A549 (cell line): Measurements from ENCODE around the gene WDR26. TPM values are rescaled to one million over a fixed set of nuclear protein-coding genes. Genes with fewer than 3 reads are reported as not detected.
A peak's percentile ranks its signal among the peaks of the same experiment; 100 is the strongest.

Source experiments
- ATAC-seq, 2 experiments: fragments of 200-7000 bp in 1 of 2; fragments of >200 bp in 1 of 2; cut with Nextera tagmentation in 1 of 2; cut with Tn5 transposase in 1 of 2; 3 replicates each; pipeline versions ENCODE4 v1.8.0 to v1.9.1; 2018 to 2020; ENCODE audit warnings: mild to moderate bottlenecking in 1 of 2, moderate library complexity in 1 of 2
- CTCF ChIA-PET: fragments of 300-600 bp; sonication (Branson Sonifier 250); formaldehyde crosslinking; extraction: SDS; loops from one replicate; lab custom pipeline; 2021; ENCODE audit warnings: antibody characterized with exemption, inconsistent platforms; lab: Yijun Ruan, JAX
- POLR2A ChIA-PET: fragments of 350-600 bp; formaldehyde crosslinking; extraction: SDS; loops from one replicate; lab custom pipeline; 2021; ENCODE audit warnings: antibody characterized with exemption, inconsistent platforms; lab: Yijun Ruan, JAX
- DNase-seq, 2 experiments: peaks; one replicate each; pipeline versions ENCODE4 v3.0.0 to v3.0.0-alpha.2; 2011 to 2016; ENCODE audit warnings: low read depth in 1 of 2, low spot score in 1 of 2
- FAIRE-seq: peaks from 2 replicates; lab custom pipeline; 2011; peaks lifted over from hg19 to GRCh38; lab: Jason Lieb, UNC
- H3K27ac ChIP-seq, 2 experiments: fragments of >200 bp; sonication (Bioruptor Twin); formaldehyde crosslinking; 3 replicates each; pipeline ENCODE4 v1.5.1; 2016 to 2017
- H3K4me1 ChIP-seq: fragments of >200 bp; sonication (Bioruptor Twin); formaldehyde crosslinking; 3 replicates; pipeline ENCODE4 v1.6.1; 2016
- H3K4me2 ChIP-seq: fragments of >200 bp; sonication (Bioruptor Twin); formaldehyde crosslinking; 3 replicates; pipeline ENCODE4 v1.6.1; 2016
- H3K4me3 ChIP-seq: fragments of >200 bp; sonication (Bioruptor Twin); formaldehyde crosslinking; 3 replicates; pipeline ENCODE4 v1.5.1; 2016
- H3K9me3 ChIP-seq: fragments of >200 bp; sonication (Bioruptor Twin); formaldehyde crosslinking; 3 replicates; pipeline ENCODE4 v1.6.1; 2016
- CBX2 ChIP-seq: fragments of 200-600 bp; sonication (generic); IDR thresholded peaks from 2 replicates; pipeline ENCODE4 v1.6.1; 2016; ENCODE audit warnings: low read depth, mild to moderate bottlenecking, borderline replicate concordance
- CEBPB ChIP-seq, 2 experiments: fragments of >200 bp in 1 of 2; sonication (Bioruptor Twin) in 1 of 2; formaldehyde crosslinking in 1 of 2; IDR thresholded peaks; 2 replicates each; pipeline ENCODE4 v1.6.1; 2012 to 2016
- CTCF ChIP-seq: fragments of >200 bp; sonication (Bioruptor Twin); formaldehyde crosslinking; IDR thresholded peaks from 3 replicates; pipeline ENCODE4 v1.5.1; 2016
- EHMT2 ChIP-seq: fragments of 200-600 bp; sonication (generic); IDR thresholded peaks from 2 replicates; pipeline ENCODE4 v1.6.1; 2016; ENCODE audit warnings: antibody characterized with exemption, low read depth, mild to moderate bottlenecking, moderate library complexity
- EP300 ChIP-seq, 2 experiments: fragments of >200 bp; sonication (Bioruptor Twin); formaldehyde crosslinking; IDR thresholded peaks; 2 replicates in 1 of 2; 3 replicates in 1 of 2; pipeline ENCODE4 v1.6.1; 2016 to 2017
- ESRRA ChIP-seq: fragments of 150-350 bp; IDR thresholded peaks from 2 replicates; pipeline ENCODE4 v1.6.1; 2014; ENCODE audit warnings: mild to moderate bottlenecking, low read length, borderline replicate concordance
- FOSB ChIP-seq: fragments of 250-450 bp; sonication (Bioruptor Pico); IDR thresholded peaks from 2 replicates; pipeline ENCODE4 v1.5.0; 2020; ENCODE audit warnings: mild to moderate bottlenecking, moderate library complexity
- FOXS1 ChIP-seq: fragments of 250-450 bp; sonication (Bioruptor Pico); IDR thresholded peaks from 2 replicates; pipeline ENCODE4 v1.5.0; 2020; ENCODE audit warnings: mild to moderate bottlenecking, moderate library complexity
- GATA3 ChIP-seq: IDR thresholded peaks from 2 replicates; pipeline ENCODE4 v1.6.1; 2012; ENCODE audit warnings: borderline replicate concordance
- HES2 ChIP-seq: fragments of >200 bp; sonication (Bioruptor Twin); formaldehyde crosslinking; IDR thresholded peaks from 2 replicates; pipeline ENCODE4 v1.6.1; 2016
- HOXA7 ChIP-seq: fragments of 250-450 bp; sonication (Bioruptor Pico); IDR thresholded peaks from 2 replicates; pipeline ENCODE4 v1.5.0; 2020; ENCODE audit warnings: mild to moderate bottlenecking, moderate library complexity
- HOXB13 ChIP-seq: fragments of 250-450 bp; sonication (Bioruptor Pico); IDR thresholded peaks from 2 replicates; pipeline ENCODE4 v1.5.0; 2020; ENCODE audit warnings: low read depth, mild to moderate bottlenecking, moderate library complexity
- MAFK ChIP-seq: fragments of 450-650 bp; IDR thresholded peaks from 2 replicates; pipeline ENCODE4 v1.6.1; 2014; ENCODE audit not compliant: partially characterized antibody
- MAX ChIP-seq: IDR thresholded peaks from 2 replicates; pipeline ENCODE4 v1.6.1; 2012
- MAZ ChIP-seq: fragments of 150-350 bp; IDR thresholded peaks from 2 replicates; pipeline ENCODE4 v1.6.1; 2014; ENCODE audit warnings: antibody characterized with exemption, low read depth, low read length, borderline replicate concordance
- NR3C1 ChIP-seq: fragments of >200 bp; sonication (Bioruptor Twin); formaldehyde crosslinking; IDR thresholded peaks from 3 replicates; pipeline ENCODE4 v1.6.1; 2017
- POLR2A ChIP-seq: IDR thresholded peaks from 2 replicates; pipeline ENCODE4 v1.6.1; 2012; ENCODE audit warnings: mild to moderate bottlenecking, low read length
- POLR2AphosphoS2 ChIP-seq: conservative IDR thresholded peaks from 2 replicates; pipeline ENCODE4 v1.6.1; 2012; ENCODE audit warnings: low read length, improper control_type of control experiment, inconsistent platforms
- RARB ChIP-seq: fragments of 250-450 bp; sonication (Bioruptor Pico); IDR thresholded peaks from 2 replicates; pipeline ENCODE4 v1.8.0; 2021; ENCODE audit warnings: mild to moderate bottlenecking, moderate library complexity
- REST ChIP-seq: fragments of 200-600 bp; sonication (generic); IDR thresholded peaks from 2 replicates; pipeline ENCODE4 v1.6.1; 2016; ENCODE audit warnings: antibody characterized with exemption, mild to moderate bottlenecking, moderate library complexity
- RNF2 ChIP-seq: fragments of 200-600 bp; sonication (generic); IDR thresholded peaks from 2 replicates; pipeline ENCODE4 v1.6.1; 2016; ENCODE audit warnings: low read depth, mild to moderate bottlenecking, antibody characterized with exemption, moderate library complexity, borderline replicate concordance
- TP53 ChIP-seq: fragments of 250-450 bp; sonication (Bioruptor Pico); IDR thresholded peaks from 2 replicates; pipeline ENCODE4 v1.5.0; 2021; ENCODE audit warnings: mild to moderate bottlenecking, moderate library complexity
- WGBS: methylation state at CpG from one replicate; pipeline ENCODE4 v1.1.6; 2017; ENCODE audit errors: missing lambda C conversion rate; 5-methylcytosine and 5-hydroxymethylcytosine counted together
- polyA plus RNA-seq, 4 experiments: library from polyadenylated mRNA; depleted of rRNA in 3 of 4; stranded (reverse); fragments of >200 nt; fragmentation: RNase III in 1 of 4; extraction: RNeasy Plus Mini Kit Qiagen cat#74134 plus additional on column Dnase treatment in 1 of 4; gene quantifications; 2 replicates in 3 of 4; 3 replicates in 1 of 4; pipeline ENCODE4 v1.2.3, GENCODE V29; 2011 to 2017

WDR26 gene
- polyA plus RNA-seq, 2 of the 4 experiments (the other 2 are of a cell fraction), result 38.4 to 45.2 TPM

GRCh38 chr1:224359207-224359606, 75.4 kb downstream of the WDR26 start:
- DNase-seq (no peak), ATAC-seq (no peak), FAIRE-seq (no peak)
- H3K4me1 ChIP-seq, result peaks cover 20% of the 10 kb centered on the region
- peak overlapping the region; percentile 82; the same call in 2 of the 3 replicates for H3K4me2 ChIP-seq
- 69% methylated on average over 3 of the region's 3 CpGs for WGBS
- no peak overlapping the region for H3K27ac ChIP-seq
- POLR2A ChIA-PET, result no interaction called here
- H3K4me3 ChIP-seq, result no peak overlapping the region
- no peaks in the 10 kb centered on the region for H3K9me3 ChIP-seq
- TF ChIP-seq POLR2A, result no peak
- TF ChIP-seq HOXA7 (CRISPR knock-in tag), result no peak
- no peak for TF ChIP-seq POLR2AphosphoS2
- TF ChIP-seq FOSB (CRISPR knock-in tag), result no peak
- no peak for TF ChIP-seq TP53 (CRISPR knock-in tag)
- no peak for TF ChIP-seq FOXS1 (CRISPR knock-in tag)
- TF ChIP-seq GATA3, result no peak
- no peak for TF ChIP-seq RNF2
- no peak for TF ChIP-seq MAX
- no peak for TF ChIP-seq RARB
- TF ChIP-seq NR3C1, result no peak
- TF ChIP-seq MAZ, result no peak
- CTCF ChIA-PET, result no interaction called here

- ChIA-PET POLR2A (interaction anchor here (1.2 kb wide), 1 partner anchor 28 kb away, joined by 3 read pairs; the partner anchor contains the start of gene NVL), CTCF (no interaction called here)
- Histone ChIP-seq H3K4me1 (peaks cover 20% of the 10 kb centered on the region), H3K4me3 (peak overlapping the region; percentile 62; the same call in 2 of the 3 replicates), H3K9me3 (no peaks in the 10 kb centered on the region), H3K27ac (peak overlapping the region in 1 of 2 experiments; percentile 96; a peak in 3 of 6 replicates), H3K4me2 (peak overlapping the region; percentile 82)
- DNase-seq (no peak), ATAC-seq (no peak), FAIRE-seq (no peak)
- no peak for TF ChIP-seq EP300 (IDR thresholded peaks at IDR 0.05)
- TF ChIP-seq CBX2, result no peak
- TF ChIP-seq MAFK, result no peak
- TF ChIP-seq HES2, result no peak
- no peak for TF ChIP-seq EHMT2
- TF ChIP-seq CEBPB (IDR thresholded peaks at IDR 0.05), result no peak
- no peak for TF ChIP-seq POLR2A
- no peak for TF ChIP-seq CTCF
- TF ChIP-seq REST, result no peak
- TF ChIP-seq HOXB13, result no peak
- no peak for TF ChIP-seq ESRRA
- 68% methylated on average over 4 of the region's 4 CpGs for WGBS
Measured at GRCh38 chr1:224358237-224358636, 76.4 kb downstream of the WDR26 start.
